Measurements from ENCODE around the gene NLGN1.

NLGN1 gene

DNA sequence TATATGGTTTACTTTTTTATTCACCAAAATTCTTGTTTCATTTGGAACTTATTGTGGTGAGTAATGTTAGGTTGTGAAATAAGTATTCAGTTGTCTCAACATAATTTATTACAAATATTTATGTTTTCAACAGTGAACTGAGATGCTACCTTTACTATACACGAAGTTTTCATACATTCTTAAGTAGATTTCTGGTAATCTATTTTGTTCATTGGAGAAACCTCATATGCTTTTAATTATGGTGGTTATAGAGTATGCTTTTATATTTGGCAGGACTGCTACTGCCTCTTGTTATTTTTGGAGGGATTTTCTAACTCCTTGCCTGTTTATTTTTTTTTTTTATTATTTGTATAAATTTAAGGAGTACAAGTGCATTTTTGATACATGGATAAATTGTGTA lies 253.1 kb downstream of the NLGN1 start:
- no peak overlapping the region for H3K4me3 ChIP-seq (ENCODE audit: low read length)
- TF ChIP-seq, protein P1, sequence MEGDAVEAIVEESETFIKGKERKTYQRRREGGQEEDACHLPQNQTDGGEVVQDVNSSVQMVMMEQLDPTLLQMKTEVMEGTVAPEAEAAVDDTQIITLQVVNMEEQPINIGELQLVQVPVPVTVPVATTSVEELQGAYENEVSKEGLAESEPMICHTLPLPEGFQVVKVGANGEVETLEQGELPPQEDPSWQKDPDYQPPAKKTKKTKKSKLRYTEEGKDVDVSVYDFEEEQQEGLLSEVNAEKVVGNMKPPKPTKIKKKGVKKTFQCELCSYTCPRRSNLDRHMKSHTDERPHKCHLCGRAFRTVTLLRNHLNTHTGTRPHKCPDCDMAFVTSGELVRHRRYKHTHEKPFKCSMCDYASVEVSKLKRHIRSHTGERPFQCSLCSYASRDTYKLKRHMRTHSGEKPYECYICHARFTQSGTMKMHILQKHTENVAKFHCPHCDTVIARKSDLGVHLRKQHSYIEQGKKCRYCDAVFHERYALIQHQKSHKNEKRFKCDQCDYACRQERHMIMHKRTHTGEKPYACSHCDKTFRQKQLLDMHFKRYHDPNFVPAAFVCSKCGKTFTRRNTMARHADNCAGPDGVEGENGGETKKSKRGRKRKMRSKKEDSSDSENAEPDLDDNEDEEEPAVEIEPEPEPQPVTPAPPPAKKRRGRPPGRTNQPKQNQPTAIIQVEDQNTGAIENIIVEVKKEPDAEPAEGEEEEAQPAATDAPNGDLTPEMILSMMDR (conservative IDR thresholded peaks at IDR 0.05; ENCODE audit: low read length): no peak
- peak; percentile 46 for DNase-seq (ENCODE audit: low read depth)

- TF ChIP-seq, protein P1 (conservative IDR thresholded peaks at IDR 0.05; ENCODE audit: low read length): no peak
- no peak overlapping the region for H3K4me3 ChIP-seq (ENCODE audit: low read length)
- no peak for DNase-seq (ENCODE audit: low read depth)
Measured at GRCh38 chr3:173652093-173652492, 254.5 kb downstream of the NLGN1 start.

DNA sequence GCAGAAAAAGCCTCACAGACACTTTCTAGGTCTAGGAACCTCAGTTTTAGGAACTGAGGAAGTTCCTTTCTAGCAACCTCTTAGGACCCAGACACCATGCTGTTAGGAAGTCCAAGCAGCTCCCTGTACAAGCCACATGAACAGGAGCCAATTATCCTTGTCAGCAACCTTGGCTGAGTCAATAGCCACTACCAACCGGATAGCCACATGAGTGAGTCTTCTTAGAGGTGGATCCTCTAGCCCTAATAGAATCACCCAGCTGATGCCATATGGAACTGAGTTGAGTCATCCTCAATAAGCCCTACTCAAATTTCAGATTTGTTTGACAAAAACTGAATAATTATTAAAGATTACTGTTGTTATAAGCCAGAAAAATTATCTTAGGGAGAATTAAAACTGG lies 256.2 kb downstream of the NLGN1 start:
- DNase-seq (ENCODE audit: low read depth): no peak
- no peak overlapping the region for H3K4me3 ChIP-seq (ENCODE audit: low read length)
- TF ChIP-seq, protein P1 (conservative IDR thresholded peaks at IDR 0.05; ENCODE audit: low read length): no peak

- no peak for DNase-seq (ENCODE audit: low read depth)
- TF ChIP-seq, protein P1 (conservative IDR thresholded peaks at IDR 0.05; ENCODE audit: low read length): no peak
- H3K4me3 ChIP-seq (ENCODE audit: low read length): no peak overlapping the region
Measured at GRCh38 chr3:173659972-173660371, 262.4 kb downstream of the NLGN1 start.

GRCh38 chr3:173660645-173661299 lies 263.2 kb downstream of the NLGN1 start:
- TF ChIP-seq, protein P1 (conservative IDR thresholded peaks at IDR 0.05; ENCODE audit: low read length): no peak
- no peak overlapping the region for H3K4me3 ChIP-seq (ENCODE audit: low read length)
- DNase-seq (ENCODE audit: low read depth): peak; percentile 56

DNA sequence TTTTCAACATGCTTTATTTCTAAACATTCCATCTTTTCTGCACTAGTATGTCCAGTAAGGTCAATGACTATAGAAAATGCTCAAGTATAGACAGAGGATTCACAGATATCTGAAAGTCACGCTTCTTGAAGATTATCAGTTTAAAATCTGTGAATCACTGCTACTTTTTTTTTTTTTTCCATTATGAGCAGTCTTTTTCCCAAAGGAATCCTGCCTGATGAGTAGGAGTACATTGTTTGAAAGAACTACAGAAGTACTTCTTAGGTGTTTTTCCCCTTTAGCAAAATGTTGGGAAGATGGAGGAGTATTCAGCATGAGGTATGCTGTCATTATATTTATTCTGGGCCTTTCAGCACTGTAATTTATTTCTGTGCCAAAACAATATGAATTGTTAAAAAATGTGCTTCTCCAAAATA lies 266.2 kb downstream of the NLGN1 start:
- H3K4me3 ChIP-seq (ENCODE audit: low read length): no peak overlapping the region
- DNase-seq (ENCODE audit: low read depth): peak; percentile 27
- TF ChIP-seq, protein P1 (conservative IDR thresholded peaks at IDR 0.05; ENCODE audit: low read length): no peak

- TF ChIP-seq, protein P1 (conservative IDR thresholded peaks at IDR 0.05; ENCODE audit: low read length): no peak
- no peak for DNase-seq (ENCODE audit: low read depth)
- no peak overlapping the region for H3K4me3 ChIP-seq (ENCODE audit: low read length)
Measured at GRCh38 chr3:173676094-173676493, 278.6 kb downstream of the NLGN1 start.
